Testis (tissue), 2 donors: ENCODE data around the gene SERINC2.
"Not testable (repeated sequence)": the region's sequence is repeated elsewhere in the genome, so short reads cannot be mapped to it uniquely, and the experiment has no call there.

Experiments
- CTCF ChIP-seq, 3 experiments: fragments of 450-650 bp in 2 of 3; fragments of 200-600 bp in 1 of 3; sonication (generic) in 1 of 3; IDR thresholded peaks; one replicate each; pipeline ENCODE4 v1.5.1; 2016 to 2019; ENCODE audit warnings: antibody characterized with exemption in 3 of 3, mild to moderate bottlenecking in 2 of 3, moderate library complexity in 1 of 3
- POLR2A ChIP-seq: fragments of 450-650 bp; IDR thresholded peaks from one replicate; pipeline ENCODE4 v1.6.1; 2017; ENCODE audit warnings: antibody characterized with exemption, mild to moderate bottlenecking, moderate library complexity

DNA sequence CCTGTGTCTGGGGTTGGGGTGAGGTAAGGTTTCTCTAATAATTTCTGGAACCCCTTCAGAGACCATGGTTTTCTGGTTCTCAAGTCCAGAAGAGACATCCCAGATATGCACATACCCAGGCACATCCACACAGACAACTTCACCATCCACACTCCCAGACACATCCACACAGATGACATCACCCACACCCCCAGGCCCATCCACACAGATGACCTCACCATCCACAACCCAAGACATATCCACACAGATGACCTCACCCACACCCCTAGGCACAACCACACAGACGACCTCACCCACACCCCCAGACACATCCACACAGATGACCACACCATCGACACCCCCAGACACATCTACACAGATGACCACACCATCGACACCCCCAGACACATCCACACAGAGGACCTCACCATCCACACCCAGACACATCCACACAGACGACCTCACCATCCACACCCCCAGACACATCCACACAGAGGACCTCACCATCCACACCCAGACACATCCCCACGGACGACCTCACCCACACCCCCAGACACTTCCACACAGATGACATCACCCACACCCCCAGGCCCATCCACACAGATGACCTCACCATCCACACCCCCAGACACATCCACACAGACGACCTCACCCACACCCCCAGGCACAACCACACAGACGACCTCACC is 26.3 kb upstream of the SERINC2 start:
- not testable (repeated sequence) for TF ChIP-seq CTCF (IDR thresholded peaks at IDR 0.05); POLR2A
